Kidney glomerular epithelial cell (primary cell): ENCODE measurements around the gene ALDH4A1.
"Not testable (repeated sequence)": the region's sequence is repeated elsewhere in the genome, so short reads cannot be mapped to it uniquely, and the experiment has no call there.

Source experiments
- DNase-seq: peaks from one replicate; lab custom pipeline; 2025; lab: John Stamatoyannopoulos, UW

Gene ALDH4A1

GRCh38 chr1:18900303-18900841, 2.0 kb downstream of the ALDH4A1 start:
- no peak for DNase-seq

GRCh38 chr1:18899363-18900049, 2.8 kb downstream of the ALDH4A1 start:
- no peak for DNase-seq

GRCh38 chr1:18898567-18898966, 3.8 kb downstream of the ALDH4A1 start:
- no peak for DNase-seq

GRCh38 chr1:18895317-18895716, 7.0 kb downstream of the ALDH4A1 start:
- DNase-seq: no peak

- no peak for DNase-seq
Observed at GRCh38 chr1:18893120-18893519, 9.2 kb downstream of the ALDH4A1 start.

- DNase-seq: not testable (repeated sequence)
Observed at GRCh38 chr1:18891858-18892257, 10.5 kb downstream of the ALDH4A1 start.

GRCh38 chr1:18891426-18891780, 11.0 kb downstream of the ALDH4A1 start:
- DNase-seq: no peak

- no peak for DNase-seq
Observed at GRCh38 chr1:18890706-18891425, 11.5 kb downstream of the ALDH4A1 start.

GRCh38 chr1:18886003-18886335, 16.4 kb downstream of the ALDH4A1 start:
- DNase-seq: peak; percentile 37

- no peak for DNase-seq
Observed at GRCh38 chr1:18885311-18886002, 16.9 kb downstream of the ALDH4A1 start.

GRCh38 chr1:18884727-18885126, 17.6 kb downstream of the ALDH4A1 start:
- no peak for DNase-seq

GRCh38 chr1:18884419-18884717, 18.0 kb downstream of the ALDH4A1 start:
- DNase-seq: no peak

- DNase-seq: peak; percentile 35
Observed at GRCh38 chr1:18883636-18884418, 18.5 kb downstream of the ALDH4A1 start.

GRCh38 chr1:18883079-18883478, 19.3 kb downstream of the ALDH4A1 start:
- no peak for DNase-seq

GRCh38 chr1:18882486-18882885, 19.9 kb downstream of the ALDH4A1 start:
- peak; percentile 19 for DNase-seq

- DNase-seq: no peak
Observed at GRCh38 chr1:18881642-18882431, 20.5 kb downstream of the ALDH4A1 start.

- no peak for DNase-seq
Observed at GRCh38 chr1:18881164-18881563, 21.2 kb downstream of the ALDH4A1 start.

GRCh38 chr1:18880585-18880984, 21.8 kb downstream of the ALDH4A1 start:
- no peak for DNase-seq

GRCh38 chr1:18879791-18880309, 22.5 kb downstream of the ALDH4A1 start:
- DNase-seq: no peak

GRCh38 chr1:18879215-18879790, 23.1 kb downstream of the ALDH4A1 start:
- no peak for DNase-seq
